H1 (cell line): Measurements from ENCODE around the gene NBEA. TPM values are rescaled to one million over a fixed set of nuclear protein-coding genes. Genes with fewer than 3 reads are reported as not detected.

Experiments used
- CTCF ChIA-PET: fragments of 300-600 bp; sonication (Branson Sonifier 250); formaldehyde crosslinking; loops from one replicate; lab custom pipeline; 2021; ENCODE audit not compliant: partially characterized antibody; lab: Charles Lee
- POLR2A ChIA-PET: fragments of 300-600 bp; sonication (Branson Sonifier 250); formaldehyde crosslinking; loops from one replicate; lab custom pipeline; 2021; ENCODE audit warnings: inconsistent platforms; ENCODE audit not compliant: partially characterized antibody; lab: Charles Lee
- DNase-seq, 2 experiments: peaks; one replicate each; pipeline versions ENCODE4 v3.0.0 to v3.0.0-alpha.2; 2010 to 2022; ENCODE audit warnings: low spot score in 2 of 2, low read depth in 1 of 2, mixed read lengths in 1 of 2
- FAIRE-seq: peaks from 2 replicates; lab custom pipeline; 2011; peaks lifted over from hg19 to GRCh38; lab: Jason Lieb, UNC
- H2AFZ ChIP-seq: 2 replicates; pipeline ENCODE4 v1.8.1; 2012; ENCODE audit warnings: low read length, inconsistent platforms
- H2AK5ac ChIP-seq: 2 replicates; pipeline ENCODE4 v1.6.1; 2013; ENCODE audit warnings: low read depth, low read length
- H2BK120ac ChIP-seq: replicated peaks from 2 replicates; pipeline ENCODE3; 2013; ENCODE audit warnings: low read depth, low read length, inconsistent platforms
- H2BK12ac ChIP-seq: 2 replicates; pipeline ENCODE4 v1.6.1; 2013; ENCODE audit warnings: low read depth, low read length
- H2BK15ac ChIP-seq: 2 replicates; pipeline ENCODE4 v1.6.1; 2013; ENCODE audit warnings: low read length
- H2BK20ac ChIP-seq: 2 replicates; pipeline ENCODE4 v1.6.1; 2013; ENCODE audit warnings: low read length
- H2BK5ac ChIP-seq: 2 replicates; pipeline ENCODE4 v1.6.1; 2013; ENCODE audit warnings: low read depth, low read length
- H3K14ac ChIP-seq: 2 replicates; pipeline ENCODE4 v1.6.1; 2013; ENCODE audit warnings: inconsistent platforms; ENCODE audit not compliant: insufficient read length
- H3K18ac ChIP-seq: 2 replicates; pipeline ENCODE4 v1.6.1; 2013; ENCODE audit warnings: low read length; ENCODE audit errors: extremely low read depth
- H3K23ac ChIP-seq: 2 replicates; pipeline ENCODE4 v1.6.1; 2013; ENCODE audit warnings: inconsistent platforms; ENCODE audit not compliant: insufficient read length
- H3K23me2 ChIP-seq: 2 replicates; pipeline ENCODE4 v1.6.1; 2013; ENCODE audit warnings: low read depth, low read length
- H3K27ac ChIP-seq: 2 replicates; pipeline ENCODE4 v1.6.1; 2011; ENCODE audit warnings: low read depth, low read length, inconsistent platforms
- H3K27me3 ChIP-seq, 4 experiments: replicated peaks in 1 of 4; 1 replicate in 1 of 4; 2 replicates in 3 of 4; pipeline versions ENCODE4 v1.6.1 to v1.8.1; 2011 to 2013; ENCODE audit warnings: low read length in 3 of 4, mild to moderate bottlenecking in 3 of 4, inconsistent platforms in 2 of 4, mixed read lengths in 2 of 4, moderate library complexity in 1 of 4; ENCODE audit not compliant: control insufficient read depth in 3 of 4, insufficient read depth in 3 of 4; ENCODE audit errors: extremely low read depth in 1 of 4
- H3K36me3 ChIP-seq, 4 experiments: 2 replicates each; pipeline versions ENCODE4 v1.6.1 to v1.8.1; 2011 to 2013; ENCODE audit warnings: mild to moderate bottlenecking in 4 of 4, low read length in 3 of 4, moderate library complexity in 2 of 4, control low read depth in 1 of 4, inconsistent platforms in 1 of 4; ENCODE audit not compliant: insufficient read depth in 4 of 4, control insufficient read depth in 2 of 4
- H3K4ac ChIP-seq: replicated peaks from 2 replicates; pipeline ENCODE3; 2013; ENCODE audit warnings: low read length, low read depth, mixed read lengths, inconsistent platforms; ENCODE audit not compliant: insufficient read length
- H3K4me1 ChIP-seq, 4 experiments: replicated peaks in 1 of 4; 1 replicate in 1 of 4; 2 replicates in 3 of 4; pipeline versions ENCODE4 v1.6.1 to v1.8.1; 2011 to 2013; ENCODE audit warnings: low read length in 3 of 4, inconsistent platforms in 2 of 4, mixed read lengths in 1 of 4; ENCODE audit not compliant: insufficient read depth in 4 of 4, control insufficient read depth in 3 of 4
- H3K4me2 ChIP-seq, 2 experiments: 2 replicates each; pipeline versions ENCODE4 v1.6.1 to v1.8.1; 2011 to 2013; ENCODE audit warnings: low read depth in 2 of 2, low read length in 2 of 2, control low read depth in 1 of 2, inconsistent platforms in 1 of 2, mild to moderate bottlenecking in 1 of 2; ENCODE audit not compliant: insufficient read depth in 1 of 2
- H3K4me3 ChIP-seq, 4 experiments: fragments of 200-600, 300-600 bp in 1 of 4; sonication (generic), shearing (Covaris generic), sonication (Bioruptor Twin) in 1 of 4; 2 replicates each; pipeline versions ENCODE4 v1.5.1 to v1.8.1; 2011 to 2016; ENCODE audit warnings: low read length in 4 of 4, low read depth in 3 of 4, control low read depth in 2 of 4, inconsistent platforms in 2 of 4, mild to moderate bottlenecking in 2 of 4, mixed read lengths in 1 of 4, moderate library complexity in 1 of 4; ENCODE audit not compliant: insufficient read depth in 2 of 4; ENCODE audit errors: extremely low read depth in 1 of 4
- H3K56ac ChIP-seq: replicated peaks from 2 replicates; pipeline ENCODE3; 2013; ENCODE audit warnings: low read depth, mild to moderate bottlenecking, mixed read lengths, low read length, inconsistent platforms; ENCODE audit not compliant: insufficient read length
- H3K79me1 ChIP-seq: 2 replicates; pipeline ENCODE4 v1.6.1; 2013; ENCODE audit warnings: low read depth, low read length, control low read depth
- H3K79me2 ChIP-seq, 2 experiments: 2 replicates each; pipeline versions ENCODE4 v1.6.1 to v1.8.1; 2012 to 2013; ENCODE audit warnings: low read length in 2 of 2, mild to moderate bottlenecking in 2 of 2, inconsistent platforms in 1 of 2; ENCODE audit not compliant: insufficient read depth in 2 of 2, control insufficient read depth in 1 of 2
- H3K9ac ChIP-seq, 4 experiments: replicated peaks in 1 of 4; 1 replicate in 1 of 4; 2 replicates in 3 of 4; pipeline versions ENCODE4 v1.6.1 to v1.8.1; 2011 to 2013; ENCODE audit warnings: low read depth in 3 of 4, low read length in 3 of 4, control low read depth in 2 of 4, mild to moderate bottlenecking in 2 of 4, moderate library complexity in 2 of 4, inconsistent platforms in 1 of 4; ENCODE audit errors: extremely low read depth in 1 of 4
- H3K9me3 ChIP-seq, 2 experiments: 2 replicates each; pipeline versions ENCODE4 v1.6.1 to v1.8.1; 2012 to 2013; ENCODE audit warnings: mild to moderate bottlenecking in 2 of 2, moderate library complexity in 2 of 2, control low read depth in 1 of 2, inconsistent platforms in 1 of 2, low read depth in 1 of 2, low read length in 1 of 2, mixed read lengths in 1 of 2; ENCODE audit not compliant: insufficient read depth in 2 of 2
- H4K20me1 ChIP-seq, 2 experiments: replicated peaks in 1 of 2; 2 replicates each; pipeline versions ENCODE3 to v1.8.1; 2011 to 2013; ENCODE audit warnings: inconsistent platforms in 2 of 2, low read length in 2 of 2, mild to moderate bottlenecking in 1 of 2; ENCODE audit not compliant: insufficient read depth in 2 of 2, control insufficient read depth in 1 of 2
- H4K5ac ChIP-seq: 2 replicates; pipeline ENCODE4 v1.6.1; 2013; ENCODE audit warnings: low read length, low read depth, mixed read lengths, inconsistent platforms; ENCODE audit not compliant: insufficient read length
- H4K8ac ChIP-seq: 2 replicates; pipeline ENCODE4 v1.8.0; 2013; ENCODE audit warnings: mild to moderate bottlenecking, moderate library complexity, low read length, inconsistent platforms; ENCODE audit not compliant: insufficient read depth; ENCODE audit errors: extremely low read depth
- H4K91ac ChIP-seq: replicated peaks from 2 replicates; pipeline ENCODE3; 2013; ENCODE audit warnings: low read length, mixed read lengths, inconsistent platforms; ENCODE audit not compliant: insufficient read length
- EZH2 ChIP-seq: fragments of 200-600 bp; sonication (generic); IDR thresholded peaks from 2 replicates; pipeline ENCODE4 v1.7.1; 2012; ENCODE audit warnings: low read depth, mild to moderate bottlenecking, moderate library complexity, low read length, inconsistent platforms; ENCODE audit not compliant: severe bottlenecking
- GABPA ChIP-seq: IDR thresholded peaks from 2 replicates; pipeline ENCODE4 v1.6.1; 2011; ENCODE audit warnings: mild to moderate bottlenecking, low read length, moderate library complexity, borderline replicate concordance; ENCODE audit not compliant: insufficient read depth
- HDAC6 ChIP-seq: IDR thresholded peaks from one replicate; pipeline ENCODE4 v1.7.1; 2012; ENCODE audit warnings: low read depth, mild to moderate bottlenecking, inconsistent platforms, low read length, moderate library complexity
- KDM1A ChIP-seq: fragments of 200-600, 300-600 bp; sonication (generic); IDR thresholded peaks from 2 replicates; pipeline ENCODE4 v1.7.1; 2016; ENCODE audit warnings: mild to moderate bottlenecking, low read length, borderline replicate concordance
- KDM5A ChIP-seq: fragments of 200-600 bp; IDR thresholded peaks from 2 replicates; pipeline ENCODE4 v1.7.1; 2012; ENCODE audit warnings: mild to moderate bottlenecking, low read length, inconsistent platforms, mixed read lengths
- PHF8 ChIP-seq: fragments of 200-600 bp; sonication (generic); conservative IDR thresholded peaks from 2 replicates; pipeline ENCODE4 v1.7.1; 2012; ENCODE audit warnings: low read depth, mild to moderate bottlenecking, inconsistent platforms, low read length, moderate library complexity
- RAD21 ChIP-seq, 2 experiments: IDR thresholded peaks in 1 of 2; conservative IDR thresholded peaks in 1 of 2; 2 replicates each; pipeline ENCODE4 v1.6.1; 2011; ENCODE audit warnings: low read depth in 2 of 2, low read length in 2 of 2, improper control_type of control experiment in 1 of 2, inconsistent platforms in 1 of 2, mild to moderate bottlenecking in 1 of 2, moderate library complexity in 1 of 2
- SAP30 ChIP-seq: fragments of 300-600 bp; sonication (generic); IDR thresholded peaks from 2 replicates; pipeline ENCODE4 v1.7.1; 2012; ENCODE audit warnings: low read length, moderate library complexity, mild to moderate bottlenecking, inconsistent platforms; ENCODE audit not compliant: insufficient read depth, insufficient replicate concordance
- TBP ChIP-seq: IDR thresholded peaks from 2 replicates; pipeline ENCODE4 v1.6.1; 2011; ENCODE audit warnings: low read depth, low read length, improper control_type of control experiment
- WGBS, 2 experiments: shearing (Covaris generic) in 1 of 2; methylation state at CpG; one replicate each; pipeline versions ENCODE4 v1.1.6 to v1.1.7; 2013 to 2015; ENCODE audit warnings: low lambda C conversion rate in 2 of 2, mixed read lengths in 2 of 2, inconsistent platforms in 1 of 2, low coverage in 1 of 2, missing lambda C conversion rate in 1 of 2; ENCODE audit not compliant: insufficient replicate concordance in 2 of 2, insufficient coverage in 1 of 2, insufficient read length in 1 of 2; ENCODE audit errors: extremely low coverage in 1 of 2, missing lambda C conversion rate in 1 of 2; 5-methylcytosine and 5-hydroxymethylcytosine counted together
- polyA plus RNA-seq, 7 experiments: library from polyadenylated mRNA; depleted of rRNA in 3 of 7; stranded (reverse) in 5 of 7; unstranded in 2 of 7; fragments of >200 nt in 5 of 7; fragments of 200-250 nt in 2 of 7; gene quantifications; 1 replicate in 5 of 7; 2 replicates in 1 of 7; 4 replicates in 1 of 7; pipeline versions ENCODE4 v1.2.1 to v1.2.3, GENCODE V29; 2011 to 2013; ENCODE audit warnings: missing spikeins in 2 of 7, mixed read lengths in 2 of 7
- total RNA-seq: library from RNA; stranded (reverse); fragmentation: NEBNext Ultra II Directional; extraction: Animal tissue kit (Norgen Biotek cat#: 25700); gene quantifications from 2 replicates; pipeline ENCODE4 v1.2.1, GENCODE V29; 2021
- TF ChIP-seq, protein P1 (sequence below), 3 experiments: IDR thresholded peaks; 1 replicate in 2 of 3; 2 replicates in 1 of 3; pipeline versions ENCODE4 v1.5.1 to v1.6.1; 2011; ENCODE audit warnings: low read length in 3 of 3, mild to moderate bottlenecking in 3 of 3, inconsistent platforms in 2 of 3, low read depth in 1 of 3, moderate library complexity in 1 of 3; ENCODE audit not compliant: insufficient read depth in 1 of 3; ENCODE audit errors: control extremely low read depth in 1 of 3

Gene NBEA
- total and polyA plus RNA-seq, 2 of the 8 experiments (the other 6 are each of a cell fraction or from before 2014, with no cell fraction given): 14.2 to 21.5 TPM

DNA sequence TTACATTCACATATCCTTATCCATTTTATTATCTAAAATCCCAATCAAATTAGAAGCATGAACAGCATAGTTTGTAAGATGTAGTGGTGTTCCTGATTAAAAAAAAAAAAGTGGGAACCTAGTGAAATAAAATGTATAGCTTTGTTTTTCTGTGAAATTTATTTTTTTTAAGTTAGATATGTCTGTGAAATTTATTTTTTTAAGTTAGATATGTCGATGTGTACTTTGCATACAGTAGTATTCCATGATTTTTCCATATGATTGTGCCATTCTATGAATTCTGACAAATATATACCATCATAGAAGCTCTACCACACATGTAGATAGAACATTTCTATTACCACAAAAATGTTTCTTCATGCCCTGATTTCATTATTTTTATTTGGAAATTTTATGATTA, 540.5 kb downstream of the NBEA start:
- POLR2A ChIA-PET: no interaction called here
- CTCF ChIA-PET: interaction anchor here (0.6 kb wide), 1 partner anchor 89 kb away, joined by 3 read pairs; no protein-coding TSS in a partner anchor
- Histone ChIP-seq H3K4me3 (no peak overlapping the region), H3K9ac (no peak overlapping the region), H3K56ac (no peak overlapping the region), H2BK120ac (no peak overlapping the region), H3K79me2 (no peaks in the 10 kb centered on the region), H4K20me1 (peaks cover 3 to 12% of the 10 kb centered on the region in 2 experiments), H4K91ac (no peak overlapping the region), H3K23me2 (peaks cover 8% of the 10 kb centered on the region; the same call in 1 of the 2 replicates), H3K27me3 (peaks cover 2 to 17% (median 10%) of the 10 kb centered on the region in 4 experiments; a peak in 6 of 7 replicates), H2AFZ (no peak overlapping the region), H3K79me1 (no peaks in the 10 kb centered on the region), H2AK5ac (no peak overlapping the region), H2BK20ac (no peak overlapping the region), H3K18ac (no peak overlapping the region), H2BK12ac (no peak overlapping the region), H3K27ac (no peak overlapping the region), H3K4me1 (peaks cover 2 to 7% (median 6%) of the 10 kb centered on the region in 4 experiments), H3K4me2 (no peak overlapping the region), H2BK15ac (no peak overlapping the region), H3K14ac (no peak overlapping the region), H3K4ac (no peak overlapping the region), H3K9me3 (no peaks in the 10 kb centered on the region), H4K5ac (no peak overlapping the region), H2BK5ac (no peak overlapping the region), H3K36me3 (no peaks in the 10 kb centered on the region), H3K23ac (no peak overlapping the region), H4K8ac (no peak overlapping the region)
- DNase-seq (no peak), FAIRE-seq (no peak)
- 88% methylated on average over 1 of the region's 1 CpG; no CpG with 5 or more reads in 1 of the 2 experiments for WGBS, 2 experiments
- TF ChIP-seq PHF8: no peak
- TF ChIP-seq SAP30: no peak
- TF ChIP-seq, protein P1, sequence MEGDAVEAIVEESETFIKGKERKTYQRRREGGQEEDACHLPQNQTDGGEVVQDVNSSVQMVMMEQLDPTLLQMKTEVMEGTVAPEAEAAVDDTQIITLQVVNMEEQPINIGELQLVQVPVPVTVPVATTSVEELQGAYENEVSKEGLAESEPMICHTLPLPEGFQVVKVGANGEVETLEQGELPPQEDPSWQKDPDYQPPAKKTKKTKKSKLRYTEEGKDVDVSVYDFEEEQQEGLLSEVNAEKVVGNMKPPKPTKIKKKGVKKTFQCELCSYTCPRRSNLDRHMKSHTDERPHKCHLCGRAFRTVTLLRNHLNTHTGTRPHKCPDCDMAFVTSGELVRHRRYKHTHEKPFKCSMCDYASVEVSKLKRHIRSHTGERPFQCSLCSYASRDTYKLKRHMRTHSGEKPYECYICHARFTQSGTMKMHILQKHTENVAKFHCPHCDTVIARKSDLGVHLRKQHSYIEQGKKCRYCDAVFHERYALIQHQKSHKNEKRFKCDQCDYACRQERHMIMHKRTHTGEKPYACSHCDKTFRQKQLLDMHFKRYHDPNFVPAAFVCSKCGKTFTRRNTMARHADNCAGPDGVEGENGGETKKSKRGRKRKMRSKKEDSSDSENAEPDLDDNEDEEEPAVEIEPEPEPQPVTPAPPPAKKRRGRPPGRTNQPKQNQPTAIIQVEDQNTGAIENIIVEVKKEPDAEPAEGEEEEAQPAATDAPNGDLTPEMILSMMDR (IDR thresholded peaks at IDR 0.05; ENCODE audit: control extremely low read depth in 1 of 3, insufficient read depth in 1 of 3, low read depth in 1 of 3, low read length in 3 of 3): no peak
- no peak for TF ChIP-seq KDM1A
- TF ChIP-seq EZH2: no peak
- TF ChIP-seq RAD21 (IDR thresholded peaks at IDR 0.05 in 1 of 2, conservative IDR thresholded peaks at IDR 0.05 in 1 of 2; ENCODE audit: low read depth in 2 of 2, low read length in 2 of 2): no peak
- TF ChIP-seq KDM5A: no peak
- TF ChIP-seq HDAC6: no peak
- TF ChIP-seq GABPA: no peak
- TF ChIP-seq TBP: no peak
